Measurements from ENCODE around the gene ATOSB. TPM values are rescaled to one million over a fixed set of nuclear protein-coding genes. Genes with fewer than 3 reads are reported as not detected.
A peak's percentile ranks its signal among the peaks of the same experiment; 100 is the strongest.

Gene ATOSB
- total RNA-seq, 3 donors from 2014 or later, result 7.8 to 21.1 (median 8.8) TPM

- Histone ChIP-seq H3K36me3 (no peaks in the 10 kb centered on the region), H3K27me3 (no peaks in the 10 kb centered on the region), H3K4me3 (peak overlapping the region in 2 of 3 donors; percentile 97 to 98), H3K27ac (peak overlapping the region in 1 of 2 donors; percentile 100), H3K4me1 (peaks cover 8 to 12% of the 10 kb centered on the region in 2 donors), H3K9me3 (no peaks in the 10 kb centered on the region)
- TF ChIP-seq CTCF (IDR thresholded peaks at IDR 0.05) (no peak), POLR2AphosphoS5 (IDR thresholded peaks at IDR 0.05) (no peak), POLR2A (IDR thresholded peaks at IDR 0.05) (no peak)
- intact Hi-C loops (cut with DNase I; ENCODE audit: low total_unique reads), result no loop called here
- DNase-seq (ENCODE audit: low spot score in 2 of 2), result no peak
Observed at GRCh38 chr9:35073279-35073612, 42.4 kb downstream of the ATOSB start.

GRCh38 chr9:35072461-35073278, 43.0 kb downstream of the ATOSB start, which contains the start of gene VCP:
Gene VCP (minus strand): TSS chr9:35072625. CDS start chr9:35072353, 272 bp downstream.
- TF ChIP-seq POLR2AphosphoS5 (IDR thresholded peaks at IDR 0.05), result peak; percentile 84 to 94 (median 91)
- peak; percentile 74 for TF ChIP-seq POLR2A (IDR thresholded peaks at IDR 0.05)
- no peak for TF ChIP-seq CTCF (IDR thresholded peaks at IDR 0.05)

GRCh38 chr9:35071814-35072460, 43.7 kb downstream of the ATOSB start:
- H3K9me3 ChIP-seq, result no peaks in the 10 kb centered on the region
- peak; percentile 76 to 78 for DNase-seq (ENCODE audit: low spot score in 2 of 2)
- intact Hi-C loops (cut with DNase I; ENCODE audit: low total_unique reads), result loop anchor here (2.0 kb wide), 1 partner anchor 25 kb away; the partner anchor contains the start of gene PIGO
- H3K27me3 ChIP-seq, result no peaks in the 10 kb centered on the region
- peak overlapping the region; percentile 97 to 98 (median 98) for H3K4me3 ChIP-seq
- peak overlapping the region; percentile 100 for H3K27ac ChIP-seq
- peaks cover 8 to 12% of the 10 kb centered on the region in 2 donors for H3K4me1 ChIP-seq
- TF ChIP-seq POLR2AphosphoS5 (IDR thresholded peaks at IDR 0.05) (peak in 1 of 3 donors; percentile 13), POLR2A (IDR thresholded peaks at IDR 0.05) (no peak), CTCF (IDR thresholded peaks at IDR 0.05) (peak in 1 of 3 donors; percentile 34)
- no peaks in the 10 kb centered on the region for H3K36me3 ChIP-seq

More at GRCh38 chr9:35072461-35073278, 43.0 kb downstream of the ATOSB start, which contains the start of gene VCP:
- Histone ChIP-seq H3K27ac (peak within 1 kb of the TSS; percentile 100), H3K4me1 (peaks cover 8 to 12% of the 10 kb centered on the region in 2 donors), H3K36me3 (no peaks in the 10 kb centered on the region), H3K9me3 (no peaks in the 10 kb centered on the region), H3K4me3 (peak within 1 kb of the TSS; percentile 97 to 98 (median 98)), H3K27me3 (no peaks in the 10 kb centered on the region)
- peak; percentile 99 for DNase-seq (ENCODE audit: low spot score in 2 of 2)
- intact Hi-C loops (cut with DNase I; ENCODE audit: low total_unique reads), result no loop called here

- TF ChIP-seq CTCF (IDR thresholded peaks at IDR 0.05) (no peak), POLR2A (IDR thresholded peaks at IDR 0.05) (no peak), POLR2AphosphoS5 (IDR thresholded peaks at IDR 0.05) (no peak)
- H3K27me3 ChIP-seq, result no peaks in the 10 kb centered on the region
- H3K27ac ChIP-seq, result peak overlapping the region; percentile 100
- H3K4me3 ChIP-seq, result peak overlapping the region; percentile 97 to 98 (median 98)
- peaks cover 4% of the 10 kb centered on the region for H3K36me3 ChIP-seq
- no peaks in the 10 kb centered on the region for H3K9me3 ChIP-seq
- peak in 1 of 2 donors; percentile 22 for DNase-seq (ENCODE audit: low spot score in 2 of 2)
- intact Hi-C loops (cut with DNase I; ENCODE audit: low total_unique reads), result loop anchor here (2.0 kb wide), 1 partner anchor 26 kb away; the partner anchor contains the start of gene PIGO
- H3K4me1 ChIP-seq, result peaks cover 8 to 12% of the 10 kb centered on the region in 2 donors
Observed at GRCh38 chr9:35070823-35071813, 44.5 kb downstream of the ATOSB start.

Data from breast epithelium (tissue), 4 donors.